ENCODE measurements around the gene CD1C. TPM values are rescaled to one million over a fixed set of nuclear protein-coding genes. Genes with fewer than 3 reads are reported as not detected.
A peak's percentile ranks its signal among the peaks of the same experiment; 100 is the strongest.

The CD1C gene
- total and polyA plus RNA-seq, 2 donors (not counting 1 experiment from before 2014, with no cell fraction given) = 7.4 to 96.8 TPM

DNA sequence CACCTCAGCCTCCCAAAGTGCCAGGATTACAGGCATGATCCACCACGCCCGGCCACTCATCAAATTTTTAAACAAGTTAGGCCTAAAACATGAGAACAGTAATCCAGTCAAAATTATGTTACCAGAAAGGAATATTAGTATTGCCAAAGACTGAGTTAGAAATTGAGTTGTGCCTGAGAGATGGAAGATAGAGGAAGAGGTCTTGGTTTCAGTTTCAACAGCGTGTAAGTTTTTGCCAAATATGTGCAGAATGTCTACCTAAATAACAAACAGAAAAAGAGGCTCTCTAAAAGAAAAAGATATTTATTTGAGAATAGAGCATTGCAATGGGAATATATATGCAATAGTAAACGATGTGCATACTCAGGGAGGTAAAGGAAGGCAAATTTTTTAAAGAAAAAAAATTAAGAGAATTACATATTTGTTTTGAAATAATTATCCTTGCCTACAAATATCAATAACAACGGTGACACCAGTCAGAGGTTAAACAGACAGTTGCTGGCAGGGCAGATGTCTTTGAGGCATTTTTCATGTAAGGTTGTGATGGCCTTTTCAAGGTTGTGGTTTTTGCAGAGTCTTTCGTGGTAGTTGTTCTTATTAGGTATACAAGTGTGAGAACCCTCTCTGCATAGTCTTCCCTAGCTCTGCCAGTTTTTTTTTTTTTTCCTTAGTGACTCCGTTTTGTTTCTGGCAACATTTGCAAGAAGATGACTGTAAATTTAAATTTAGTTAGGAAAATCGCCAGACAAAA is 43.9 kb downstream of the CD1C start:
- Histone ChIP-seq H3K4me1 (ENCODE audit: control insufficient read depth in 2 of 2, insufficient read depth in 2 of 2, low read length in 2 of 2) (peaks cover 58 to 63% of the 10 kb centered on the region in 2 donors), H3K4me3 (ENCODE audit: control extremely low read depth in 1 of 5, extremely low read depth in 1 of 5, insufficient read depth in 1 of 5, low read depth in 2 of 5, low read length in 4 of 5) (peak overlapping the region in 1 of 5 experiments; percentile 14), H4K20me1 (ENCODE audit: control insufficient read depth, insufficient read depth, low read length, poor library complexity, severe bottlenecking) (no peaks in the 10 kb centered on the region), H2AFZ (ENCODE audit: insufficient read depth, low read depth, low read length, poor library complexity, severe bottlenecking) (peak overlapping the region; percentile 40), H3K4me2 (replicated peaks; ENCODE audit: low read depth, low read length, poor library complexity, severe bottlenecking) (peak overlapping the region; percentile 47), H3K9me3 (ENCODE audit: control extremely low read depth in 1 of 3, control insufficient read depth in 2 of 3, insufficient read depth in 1 of 3, low read length in 2 of 3) (peaks cover 0 to 13% (median 0%) of the 10 kb centered on the region in 3 donors), H3K36me3 (replicated peaks in 1 of 2; ENCODE audit: control extremely low read depth in 1 of 2, control insufficient read depth in 1 of 2, extremely low read depth in 1 of 2, insufficient read depth in 2 of 2, low read length in 1 of 2) (no peaks in the 10 kb centered on the region), H3K27ac (ENCODE audit: low read length in 2 of 2) (no peak overlapping the region), H3K79me2 (ENCODE audit: control insufficient read depth, insufficient read depth, low read length) (no peaks in the 10 kb centered on the region), H3K9ac (ENCODE audit: low read length) (no peak overlapping the region), H3K27me3 (replicated peaks in 1 of 4; ENCODE audit: control extremely low read depth in 1 of 4, control insufficient read depth in 3 of 4, insufficient read depth in 4 of 4, low read length in 3 of 4) (no peaks in the 10 kb centered on the region)
- Mint-ChIP-seq H3K4me3 (peak overlapping the region; percentile 46), H3K27ac (peak overlapping the region; percentile 65), H3K4me1 (peaks cover 33% of the 10 kb centered on the region), H3K27me3 (no peaks in the 10 kb centered on the region), H3K9me3 (ENCODE audit: insufficient read depth) (peaks cover 4% of the 10 kb centered on the region)
- TF ChIP-seq EZH2 (IDR thresholded peaks at IDR 0.05; ENCODE audit: borderline replicate concordance, insufficient read depth, low read depth, low read length, poor library complexity, severe bottlenecking) (no peak), CTCF (IDR thresholded peaks at IDR 0.05) (no peak)
- intact Hi-C loops (cut with micrococcal nuclease) = no loop called here
- WGBS (ENCODE audit: insufficient coverage) = no CpG with 5 or more reads among the region's 8 CpGs
- DNase-seq = peak; percentile 35
- ChIA-PET POLR2A (no interaction called here), CTCF (interaction anchor here (0.8 to 14.2 kb wide), 4 partner anchors 128 to 209 kb away, joined by 3 to 280 read pairs (median 4); no protein-coding TSS in a partner anchor)
- peak; percentile 28 for ATAC-seq (ENCODE audit: low read depth)
